A549 treated with RU486 at 1 μM for 4 hours (cell line): Measurements from ENCODE around the gene PPP6R3. TPM values are rescaled to one million over a fixed set of nuclear protein-coding genes. Genes with fewer than 3 reads are reported as not detected.

Experiments used
- total RNA-seq: library from RNA; stranded (reverse); fragments of 200-300 nt; extraction: Qiagen RNA extraction; gene quantifications from 5 replicates; pipeline ENCODE4 v1.2.3, GENCODE V29; 2022; ENCODE audit warnings: low read depth

Gene PPP6R3
- total RNA-seq: 47.2 to 56.1 TPM (median 54.0 TPM) in 5 replicates

GRCh38 chr11:68460741-68461574, at the start of gene PPP6R3:
Gene PPP6R3 (plus strand): TSS chr11:68460752. CDS start chr11:68537665, 76,913 bp downstream.

Other genes starting within 250 kb of the PPP6R3 start
- gene KMT5B, start 247.5 kb upstream of the PPP6R3 start, total RNA-seq: 16.0 to 27.8 TPM (median 20.5 TPM) in 5 replicates
- gene C11orf24, start 188.8 kb upstream of the PPP6R3 start, total RNA-seq: 52.4 to 67.6 TPM (median 62.9 TPM) in 5 replicates
- 35.4 to 60.1 TPM (median 55.2 TPM) in 5 replicates for gene LRP5, start 148.2 kb upstream of the PPP6R3 start, total RNA-seq
- 12.6 to 22.8 TPM (median 19.1 TPM) in 5 replicates for gene GAL, start 223.8 kb downstream of the PPP6R3 start, total RNA-seq